Measurements from ENCODE around the gene MCM8.

Gene MCM8

GRCh38 chr20:6046432-6046831 lies 96.0 kb downstream of the MCM8 start:
- no peak for DNase-seq

- DNase-seq: no peak
Measured at GRCh38 chr20:6048391-6048790, 97.9 kb downstream of the MCM8 start.
